ENCODE measurements around the gene CPNE8. TPM values are rescaled to one million over a fixed set of nuclear protein-coding genes. Genes with fewer than 3 reads are reported as not detected.

Gene CPNE8
- total RNA-seq, 1 experiment from 2014 or later, result 10.9 TPM

DNA sequence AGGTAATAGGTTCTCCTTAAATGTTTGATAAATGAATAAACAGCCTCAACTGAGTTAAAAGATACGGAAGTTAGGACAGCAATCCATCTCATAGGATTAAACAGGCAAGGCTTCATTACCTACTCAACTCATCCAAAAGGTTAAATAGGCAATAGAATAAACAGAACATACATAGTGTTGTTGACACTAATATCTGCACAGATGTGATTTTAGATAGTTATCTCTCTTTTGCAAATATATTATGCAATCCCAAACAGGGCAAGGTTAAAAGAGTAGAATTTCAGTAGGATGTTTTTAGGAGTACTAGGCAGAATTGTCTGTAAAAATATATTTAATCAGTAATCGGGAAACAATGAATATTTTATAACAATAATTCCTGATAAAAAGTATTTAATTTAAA lies 276.3 kb downstream of the CPNE8 start:
- Histone ChIP-seq H3K36me3 (replicated peaks; ENCODE audit: control insufficient read depth, insufficient read depth, low read length) (no peaks in the 10 kb centered on the region), H3K4me3 (ENCODE audit: insufficient read depth, low read depth, low read length) (no peak overlapping the region), H3K27me3 (ENCODE audit: control insufficient read depth, insufficient read depth, low read length) (no peaks in the 10 kb centered on the region)
- no peak for DNase-seq

DNA sequence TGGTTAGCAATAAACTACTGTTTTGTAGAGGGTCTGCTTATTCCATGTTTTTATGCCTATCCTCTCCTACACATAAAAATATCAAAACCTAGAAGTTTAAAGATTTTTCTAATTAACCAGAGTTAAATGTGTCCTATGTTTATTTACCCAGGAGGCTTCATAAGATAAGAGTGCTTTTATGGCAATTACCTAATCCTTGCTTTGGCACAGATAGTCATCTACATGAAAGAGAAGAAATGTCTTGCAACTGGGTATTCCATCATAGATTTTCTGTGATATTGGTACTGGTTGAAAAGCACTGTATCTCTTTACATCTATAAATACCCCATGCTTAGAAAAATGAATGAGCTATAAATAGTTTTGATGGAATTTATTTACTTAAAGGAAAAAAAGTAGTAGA lies 277.1 kb downstream of the CPNE8 start:
- DNase-seq, result no peak
- Histone ChIP-seq H3K4me3 (ENCODE audit: insufficient read depth, low read depth, low read length) (no peak overlapping the region), H3K27me3 (ENCODE audit: control insufficient read depth, insufficient read depth, low read length) (no peaks in the 10 kb centered on the region), H3K36me3 (replicated peaks; ENCODE audit: control insufficient read depth, insufficient read depth, low read length) (no peaks in the 10 kb centered on the region)

- no peak for DNase-seq
- Histone ChIP-seq H3K27me3 (ENCODE audit: control insufficient read depth, insufficient read depth, low read length) (no peaks in the 10 kb centered on the region), H3K4me3 (ENCODE audit: insufficient read depth, low read depth, low read length) (no peak overlapping the region), H3K36me3 (replicated peaks; ENCODE audit: control insufficient read depth, insufficient read depth, low read length) (no peaks in the 10 kb centered on the region)
Measured at GRCh38 chr12:38625306-38625705, 280.1 kb downstream of the CPNE8 start.

- H3K36me3 ChIP-seq (replicated peaks; ENCODE audit: control insufficient read depth, insufficient read depth, low read length), result no peaks in the 10 kb centered on the region
- DNase-seq, result no peak
- H3K27me3 ChIP-seq (ENCODE audit: control insufficient read depth, insufficient read depth, low read length), result no peaks in the 10 kb centered on the region
- H3K4me3 ChIP-seq (ENCODE audit: insufficient read depth, low read depth, low read length), result no peak overlapping the region
Measured at GRCh38 chr12:38614171-38614570, 291.2 kb downstream of the CPNE8 start.

GRCh38 chr12:38610808-38611350 lies 294.5 kb downstream of the CPNE8 start:
- H3K4me3 ChIP-seq (ENCODE audit: insufficient read depth, low read depth, low read length), result no peak overlapping the region
- H3K36me3 ChIP-seq (replicated peaks; ENCODE audit: control insufficient read depth, insufficient read depth, low read length), result no peaks in the 10 kb centered on the region
- H3K27me3 ChIP-seq (ENCODE audit: control insufficient read depth, insufficient read depth, low read length), result no peaks in the 10 kb centered on the region
- no peak for DNase-seq

GRCh38 chr12:38607295-38607694 lies 298.1 kb downstream of the CPNE8 start:
- DNase-seq, result no peak
- no peaks in the 10 kb centered on the region for H3K27me3 ChIP-seq (ENCODE audit: control insufficient read depth, insufficient read depth, low read length)

More at GRCh38 chr12:38607295-38607694, 298.1 kb downstream of the CPNE8 start:
- Histone ChIP-seq H3K4me3 (ENCODE audit: insufficient read depth, low read depth, low read length) (no peak overlapping the region), H3K36me3 (replicated peaks; ENCODE audit: control insufficient read depth, insufficient read depth, low read length) (no peaks in the 10 kb centered on the region)

Data from H7 (cell line).